HL-60 (cell line): Measurements from ENCODE around the gene MAPRE3.

ENCODE experiments used
- DNase-seq, 2 experiments: peaks; one replicate each; pipeline ENCODE4 v3.0.0-alpha.2; 2010 to 2020; ENCODE audit warnings: low read depth in 1 of 2, low spot score in 1 of 2
- H3K27ac ChIP-seq: fragments of 250-450 bp; sonication (Bioruptor Pico); replicated peaks from 2 replicates; pipeline ENCODE4 v1.5.1; 2020; ENCODE audit warnings: mild to moderate bottlenecking, moderate library complexity
- H3K27me3 ChIP-seq: fragments of 250-450 bp; sonication (Bioruptor Pico); 2 replicates; pipeline ENCODE4 v1.5.1; 2021; ENCODE audit warnings: mild to moderate bottlenecking, moderate library complexity; ENCODE audit not compliant: insufficient read depth, poor library complexity, severe bottlenecking
- H3K4me3 ChIP-seq: replicated peaks from 2 replicates; pipeline ENCODE4 v1.5.1; 2011; ENCODE audit warnings: mild to moderate bottlenecking, control low read depth, low read length; ENCODE audit not compliant: insufficient read depth
- CTCF ChIP-seq: IDR thresholded peaks from one replicate; pipeline ENCODE4 v1.5.1; 2011; ENCODE audit warnings: low read length, control low read depth, inconsistent platforms; ENCODE audit not compliant: insufficient read depth
- GABPA ChIP-seq: IDR thresholded peaks from 2 replicates; pipeline ENCODE4 v1.6.1; 2012; ENCODE audit warnings: low read depth
- POLR2AphosphoS5 ChIP-seq: IDR thresholded peaks from 2 replicates; pipeline ENCODE4 v1.6.1; 2012; ENCODE audit warnings: low read depth
- REST ChIP-seq: IDR thresholded peaks from 2 replicates; pipeline ENCODE4 v1.6.1; 2012; ENCODE audit warnings: low read depth; ENCODE audit not compliant: insufficient replicate concordance
- SPI1 ChIP-seq: IDR thresholded peaks from 2 replicates; pipeline ENCODE4 v1.6.1; 2012; ENCODE audit warnings: low read depth, mild to moderate bottlenecking, borderline replicate concordance

MAPRE3 gene

GRCh38 chr2:27007416-27008374, 37.3 kb downstream of the MAPRE3 start:
- no peak for DNase-seq
- Histone ChIP-seq H3K27ac (no peak overlapping the region), H3K4me3 (no peak overlapping the region), H3K27me3 (peaks cover 4% of the 10 kb centered on the region)
- TF ChIP-seq CTCF: no peak
- TF ChIP-seq SPI1: no peak
- no peak for TF ChIP-seq POLR2AphosphoS5
- TF ChIP-seq REST: no peak
- TF ChIP-seq GABPA: no peak

- no peak for TF ChIP-seq CTCF
- Histone ChIP-seq H3K27ac (no peak overlapping the region), H3K27me3 (peaks cover 4% of the 10 kb centered on the region), H3K4me3 (no peak overlapping the region)
- no peak for DNase-seq
These were observed 38.2 kb downstream of the MAPRE3 start for GRCh38 chr2:27008678-27009077.

GRCh38 chr2:27009083-27009482, 38.6 kb downstream of the MAPRE3 start:
- Histone ChIP-seq H3K4me3 (no peak overlapping the region), H3K27me3 (peaks cover 4% of the 10 kb centered on the region), H3K27ac (no peak overlapping the region)
- DNase-seq: no peak
- no peak for TF ChIP-seq POLR2AphosphoS5
- no peak for TF ChIP-seq GABPA
- TF ChIP-seq REST: no peak

- no peak for TF ChIP-seq GABPA
- TF ChIP-seq REST: no peak
- TF ChIP-seq CTCF: no peak
- TF ChIP-seq SPI1: no peak
- no peak for TF ChIP-seq POLR2AphosphoS5
- peaks cover 4% of the 10 kb centered on the region for H3K27me3 ChIP-seq
- H3K4me3 ChIP-seq: no peak overlapping the region
- H3K27ac ChIP-seq: no peak overlapping the region
- no peak for DNase-seq
These were observed 39.3 kb downstream of the MAPRE3 start for GRCh38 chr2:27009716-27010115.
